Astrocyte (in vitro differentiated cells and primary cell): ENCODE data around the gene NAALADL1. TPM values are rescaled to one million over a fixed set of nuclear protein-coding genes. Genes with fewer than 3 reads are reported as not detected.

Experiments
- DNase-seq: peaks from one replicate; pipeline ENCODE4 v3.0.0-alpha.2; 2010; ENCODE audit warnings: low read depth
- FAIRE-seq: peaks from 2 replicates; lab custom pipeline; 2011; peaks lifted over from hg19 to GRCh38; lab: Jason Lieb, UNC
- H2AFZ ChIP-seq: 2 replicates; pipeline ENCODE4 v1.6.0; 2012; ENCODE audit warnings: low read depth, low read length, inconsistent platforms
- H3K27ac ChIP-seq: 2 replicates; pipeline ENCODE4 v1.5.1; 2011; ENCODE audit warnings: low read depth, low read length, inconsistent platforms
- H3K27me3 ChIP-seq: 2 replicates; pipeline ENCODE4 v1.6.0; 2011; ENCODE audit warnings: low read length, inconsistent platforms; ENCODE audit not compliant: insufficient read depth
- H3K36me3 ChIP-seq: 2 replicates; pipeline ENCODE4 v1.5.1; 2011; ENCODE audit warnings: low read length, inconsistent platforms; ENCODE audit not compliant: insufficient read depth
- H3K4me1 ChIP-seq: 2 replicates; pipeline ENCODE4 v1.5.1; 2011; ENCODE audit warnings: low read length, inconsistent platforms; ENCODE audit not compliant: insufficient read depth
- H3K4me2 ChIP-seq: 2 replicates; pipeline ENCODE4 v1.6.0; 2012; ENCODE audit warnings: low read length, inconsistent platforms
- H3K4me3 ChIP-seq: 2 replicates; pipeline ENCODE4 v1.5.1; 2011; ENCODE audit warnings: low read depth, mild to moderate bottlenecking, low read length, inconsistent platforms; ENCODE audit not compliant: insufficient read depth
- H3K79me2 ChIP-seq: 2 replicates; pipeline ENCODE4 v1.6.0; 2012; ENCODE audit warnings: mild to moderate bottlenecking, low read length, inconsistent platforms; ENCODE audit not compliant: insufficient read depth
- H3K9ac ChIP-seq: 2 replicates; pipeline ENCODE4 v1.6.0; 2012; ENCODE audit warnings: mild to moderate bottlenecking, low read length, inconsistent platforms
- H3K9me3 ChIP-seq: 2 replicates; pipeline ENCODE4 v1.5.1; 2012; ENCODE audit warnings: low read depth, mild to moderate bottlenecking, low read length, inconsistent platforms; ENCODE audit not compliant: insufficient read depth
- H4K20me1 ChIP-seq: 2 replicates; pipeline ENCODE4 v1.6.0; 2012; ENCODE audit warnings: low read length, inconsistent platforms; ENCODE audit not compliant: insufficient read depth
- H3K27ac Mint-ChIP-seq: one replicate; pipeline ENCODE4 v1.8.0; 2021; ENCODE audit warnings: mild to moderate bottlenecking, mixed read lengths; ENCODE audit not compliant: unreplicated experiment
- H3K27me3 Mint-ChIP-seq: one replicate; pipeline ENCODE4 v1.8.0; 2021; ENCODE audit warnings: low read depth, mixed read lengths; ENCODE audit not compliant: unreplicated experiment
- H3K36me3 Mint-ChIP-seq: one replicate; pipeline ENCODE4 v1.8.0; 2021; ENCODE audit warnings: low read depth, mixed read lengths; ENCODE audit not compliant: unreplicated experiment
- H3K4me1 Mint-ChIP-seq: one replicate; pipeline ENCODE4 v1.8.0; 2021; ENCODE audit warnings: low read depth, mixed read lengths; ENCODE audit not compliant: unreplicated experiment
- H3K4me3 Mint-ChIP-seq: one replicate; pipeline ENCODE4 v1.8.0; 2021; ENCODE audit warnings: mild to moderate bottlenecking, moderate library complexity, mixed read lengths; ENCODE audit not compliant: unreplicated experiment
- H3K9me3 Mint-ChIP-seq: one replicate; pipeline ENCODE4 v1.8.0; 2021; ENCODE audit warnings: mild to moderate bottlenecking, mixed read lengths; ENCODE audit not compliant: unreplicated experiment
- EZH2 ChIP-seq: IDR thresholded peaks from 2 replicates; pipeline ENCODE4 v1.6.1; 2012; ENCODE audit warnings: mild to moderate bottlenecking, low read length, inconsistent platforms; ENCODE audit not compliant: insufficient read depth
- total RNA-seq: library from RNA; stranded (reverse); gene quantifications from 2 replicates; pipeline ENCODE4 v1.2.1, GENCODE V29; 2021
- TF ChIP-seq, protein P1 (sequence below): IDR thresholded peaks from 2 replicates; pipeline ENCODE4 v1.5.1; 2011; ENCODE audit warnings: low read depth, mild to moderate bottlenecking, inconsistent platforms, low read length, moderate library complexity; ENCODE audit not compliant: insufficient read depth

Gene NAALADL1
- total RNA-seq, 1 donor from 2014 or later: not detected

DNA sequence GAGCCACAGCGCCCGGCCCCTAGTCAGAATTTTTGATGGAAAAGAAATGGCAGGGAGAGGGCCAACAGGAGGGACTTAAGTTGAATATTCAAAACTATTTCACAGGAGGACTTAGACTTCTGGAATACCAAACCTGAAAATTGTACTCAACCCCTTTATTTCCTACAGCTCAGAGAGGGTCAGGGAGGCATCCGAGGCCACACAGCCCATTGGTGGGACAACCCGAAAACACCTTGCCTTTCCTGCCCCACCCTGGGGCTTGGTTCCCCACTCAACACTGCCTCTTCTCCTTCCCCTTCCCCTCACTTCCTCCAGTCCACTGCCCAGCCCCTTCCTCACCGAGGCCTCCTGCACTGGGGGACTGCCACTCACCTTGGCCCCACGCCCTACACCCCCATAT, 1.4 kb downstream of the NAALADL1 start:
- peaks cover 45% of the 10 kb centered on the region for H3K27me3 Mint-ChIP-seq
- Histone ChIP-seq H3K4me3 (no peak overlapping the region), H3K27ac (no peak overlapping the region), H3K27me3 (peaks cover 3% of the 10 kb centered on the region), H3K9ac (no peak overlapping the region), H3K9me3 (no peaks in the 10 kb centered on the region), H2AFZ (no peak overlapping the region), H4K20me1 (no peaks in the 10 kb centered on the region), H3K36me3 (no peaks in the 10 kb centered on the region), H3K79me2 (no peaks in the 10 kb centered on the region), H3K4me2 (no peak overlapping the region), H3K4me1 (no peaks in the 10 kb centered on the region)
- DNase-seq (no peak), FAIRE-seq (no peak)
- no peaks in the 10 kb centered on the region for H3K9me3 Mint-ChIP-seq
- H3K36me3 Mint-ChIP-seq: peaks cover 3% of the 10 kb centered on the region
- TF ChIP-seq, protein P1, sequence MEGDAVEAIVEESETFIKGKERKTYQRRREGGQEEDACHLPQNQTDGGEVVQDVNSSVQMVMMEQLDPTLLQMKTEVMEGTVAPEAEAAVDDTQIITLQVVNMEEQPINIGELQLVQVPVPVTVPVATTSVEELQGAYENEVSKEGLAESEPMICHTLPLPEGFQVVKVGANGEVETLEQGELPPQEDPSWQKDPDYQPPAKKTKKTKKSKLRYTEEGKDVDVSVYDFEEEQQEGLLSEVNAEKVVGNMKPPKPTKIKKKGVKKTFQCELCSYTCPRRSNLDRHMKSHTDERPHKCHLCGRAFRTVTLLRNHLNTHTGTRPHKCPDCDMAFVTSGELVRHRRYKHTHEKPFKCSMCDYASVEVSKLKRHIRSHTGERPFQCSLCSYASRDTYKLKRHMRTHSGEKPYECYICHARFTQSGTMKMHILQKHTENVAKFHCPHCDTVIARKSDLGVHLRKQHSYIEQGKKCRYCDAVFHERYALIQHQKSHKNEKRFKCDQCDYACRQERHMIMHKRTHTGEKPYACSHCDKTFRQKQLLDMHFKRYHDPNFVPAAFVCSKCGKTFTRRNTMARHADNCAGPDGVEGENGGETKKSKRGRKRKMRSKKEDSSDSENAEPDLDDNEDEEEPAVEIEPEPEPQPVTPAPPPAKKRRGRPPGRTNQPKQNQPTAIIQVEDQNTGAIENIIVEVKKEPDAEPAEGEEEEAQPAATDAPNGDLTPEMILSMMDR: no peak
- TF ChIP-seq EZH2: no peak
- peaks cover 9% of the 10 kb centered on the region for H3K4me1 Mint-ChIP-seq
- no peak overlapping the region for H3K4me3 Mint-ChIP-seq
- H3K27ac Mint-ChIP-seq: no peak overlapping the region

DNA sequence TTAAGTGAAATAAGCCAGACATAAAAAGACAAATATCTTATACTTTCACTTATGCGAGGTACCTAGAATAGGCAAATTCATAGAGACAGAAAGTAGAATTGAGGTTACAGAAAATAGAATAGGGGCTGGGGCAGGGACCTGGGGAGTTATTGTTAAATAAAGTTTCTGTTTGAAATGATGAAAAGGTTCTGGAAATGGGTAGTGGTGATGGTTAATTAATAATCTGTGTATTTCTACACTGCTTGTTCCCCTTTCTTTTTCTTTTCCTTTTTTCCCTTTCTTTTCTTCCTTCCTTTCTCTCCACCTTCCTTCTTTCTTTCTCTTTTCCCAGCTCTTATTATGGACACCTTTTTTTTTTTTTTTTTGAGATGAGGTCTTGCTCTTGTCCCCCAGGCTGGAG, 2.8 kb downstream of the NAALADL1 start:
- Histone ChIP-seq H3K4me2 (no peak overlapping the region), H3K27me3 (peaks cover 3% of the 10 kb centered on the region), H4K20me1 (no peaks in the 10 kb centered on the region), H3K79me2 (no peaks in the 10 kb centered on the region), H2AFZ (no peak overlapping the region), H3K36me3 (no peaks in the 10 kb centered on the region), H3K4me3 (no peak overlapping the region), H3K9ac (no peak overlapping the region), H3K4me1 (no peaks in the 10 kb centered on the region), H3K27ac (no peak overlapping the region), H3K9me3 (no peaks in the 10 kb centered on the region)
- Mint-ChIP-seq H3K4me3 (no peak overlapping the region), H3K27me3 (peaks cover 46% of the 10 kb centered on the region), H3K27ac (no peak overlapping the region), H3K36me3 (peaks cover 3% of the 10 kb centered on the region), H3K9me3 (no peaks in the 10 kb centered on the region), H3K4me1 (peaks cover 4% of the 10 kb centered on the region)
- no peak for TF ChIP-seq EZH2
- TF ChIP-seq, protein P1: no peak
- no peak for FAIRE-seq
- no peak for DNase-seq

DNA sequence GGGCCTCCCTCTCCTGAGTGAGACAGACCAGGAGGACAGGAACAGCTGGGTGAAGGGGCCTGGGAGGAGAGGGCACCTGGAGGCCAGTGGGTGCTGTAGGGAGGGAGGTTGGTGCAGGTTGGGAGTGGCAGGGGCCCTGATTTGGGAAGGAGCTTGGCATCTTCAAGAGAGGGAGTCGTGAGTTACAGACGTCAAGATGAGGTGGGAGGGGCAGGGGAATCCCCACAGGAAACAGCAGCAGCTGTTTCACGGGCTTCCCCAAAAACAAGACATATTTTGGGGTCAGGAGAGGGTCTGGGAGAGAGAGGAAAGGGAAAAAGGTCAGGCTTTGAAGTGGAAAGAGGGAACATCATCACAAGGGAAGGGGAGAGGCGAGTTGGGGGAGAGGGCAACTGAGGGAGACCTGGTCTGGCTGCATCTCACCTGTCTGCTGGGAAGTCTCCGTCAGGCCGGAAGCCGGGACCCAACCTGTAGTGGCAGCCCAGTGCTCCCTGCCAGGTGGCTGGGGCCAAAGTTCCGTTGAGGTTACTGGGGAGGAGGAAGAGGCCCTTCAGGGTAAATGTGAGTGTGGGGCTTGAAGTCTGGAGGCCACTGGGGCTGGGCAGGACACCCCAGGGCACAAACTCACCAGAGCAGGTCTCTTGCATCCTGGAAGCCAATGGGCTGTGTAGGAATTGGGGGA, 4.4 kb downstream of the NAALADL1 start:
- no peaks in the 10 kb centered on the region for H3K79me2 ChIP-seq
- H3K36me3 Mint-ChIP-seq: no peaks in the 10 kb centered on the region
- H4K20me1 ChIP-seq: no peaks in the 10 kb centered on the region
- H3K36me3 ChIP-seq: no peaks in the 10 kb centered on the region
- H3K4me2 ChIP-seq: no peak overlapping the region
- TF ChIP-seq EZH2: no peak
- TF ChIP-seq, protein P1: no peak
- no peaks in the 10 kb centered on the region for H3K9me3 ChIP-seq
- H3K27ac Mint-ChIP-seq: no peak overlapping the region
- H3K27me3 ChIP-seq: peaks cover 3% of the 10 kb centered on the region
- H3K27me3 Mint-ChIP-seq: peaks cover 36% of the 10 kb centered on the region
- no peaks in the 10 kb centered on the region for H3K4me1 ChIP-seq
- DNase-seq (no peak), FAIRE-seq (no peak)
- no peak overlapping the region for H3K27ac ChIP-seq
- no peak overlapping the region for H3K4me3 Mint-ChIP-seq
- H3K4me3 ChIP-seq: no peak overlapping the region
- H2AFZ ChIP-seq: no peak overlapping the region
- no peaks in the 10 kb centered on the region for H3K9me3 Mint-ChIP-seq
- no peak overlapping the region for H3K9ac ChIP-seq
- H3K4me1 Mint-ChIP-seq: no peaks in the 10 kb centered on the region
